PC-3 (cell line): ENCODE results near the gene MAPRE3. TPM values are rescaled to one million over a fixed set of nuclear protein-coding genes. Genes with fewer than 3 reads are reported as not detected.
A peak's percentile ranks its signal among the peaks of the same experiment; 100 is the strongest.

Experiments
- ATAC-seq: fragments of 200-7000 bp; cut with Tn5 transposase; 2 replicates; pipeline ENCODE4 v1.9.1; 2020; ENCODE audit warnings: mild to moderate bottlenecking, moderate library complexity
- BruUV-seq: library from RNA; stranded (reverse); fragments of 400-500 nt; replicated peaks from 2 replicates; lab custom pipeline; 2021; lab: Mats Ljungman, UMichigan
- CTCF ChIA-PET: fragments of 300-600 bp; sonication (Branson Sonifier 250); formaldehyde crosslinking; loops from one replicate; lab custom pipeline; 2022; ENCODE audit warnings: antibody characterized with exemption; lab: Charles Lee
- POLR2A ChIA-PET: fragments of 300-600 bp; sonication (Branson Sonifier 250); formaldehyde crosslinking; loops from one replicate; lab custom pipeline; 2022; ENCODE audit warnings: antibody characterized with exemption; ENCODE audit not compliant: unreplicated experiment; lab: Charles Lee
- DNase-seq: peaks from one replicate; pipeline ENCODE4 v3.0.0-alpha.2; 2015
- H2AFZ ChIP-seq: fragments of 300-600 bp; sonication (generic); 2 replicates; pipeline ENCODE4 v1.6.0; 2016; ENCODE audit warnings: antibody characterized with exemption, low read length
- H3F3A ChIP-seq: fragments of 300-600 bp; sonication (generic); one replicate; pipeline ENCODE4 v1.6.0; 2017; ENCODE audit warnings: antibody characterized with exemption, low read length, control low read depth, mild to moderate bottlenecking; ENCODE audit not compliant: unreplicated experiment
- H3K27ac ChIP-seq: fragments of 300-600 bp; sonication (generic); 2 replicates; pipeline ENCODE4 v1.5.1; 2016; ENCODE audit warnings: mild to moderate bottlenecking, low read length
- H3K27me3 ChIP-seq: fragments of 300-600 bp; sonication (generic); 2 replicates; pipeline ENCODE4 v1.6.1; 2016; ENCODE audit warnings: low read length, mixed read lengths
- H3K36me3 ChIP-seq: fragments of 300-600 bp; sonication (generic); 2 replicates; pipeline ENCODE4 v1.6.1; 2016; ENCODE audit warnings: low read depth, mixed run types, low read length, mixed read lengths
- H3K4me1 ChIP-seq: fragments of 300-600 bp; sonication (generic); 2 replicates; pipeline ENCODE4 v1.5.1; 2016; ENCODE audit warnings: low read length; ENCODE audit not compliant: insufficient read depth
- H3K4me2 ChIP-seq: fragments of 300-600 bp; sonication (generic); 2 replicates; pipeline ENCODE4 v1.6.0; 2016; ENCODE audit warnings: low read length
- H3K4me3 ChIP-seq: fragments of 300-600 bp; sonication (generic); 2 replicates; pipeline ENCODE4 v1.5.1; 2016; ENCODE audit warnings: mild to moderate bottlenecking, low read length, mixed read lengths
- H3K79me2 ChIP-seq: fragments of 300-600 bp; sonication (generic); 2 replicates; pipeline ENCODE4 v1.6.1; 2017; ENCODE audit warnings: low read length, mixed read lengths
- H3K9ac ChIP-seq: fragments of 300-600 bp; sonication (generic); 2 replicates; pipeline ENCODE4 v1.6.0; 2016; ENCODE audit warnings: mild to moderate bottlenecking, low read length
- H3K9me2 ChIP-seq: fragments of 300-600 bp; sonication (generic); replicated peaks from 2 replicates; pipeline ENCODE4 v1.6.1; 2016; ENCODE audit warnings: mixed run types, low read length, mixed read lengths
- H3K9me3 ChIP-seq: fragments of 300-600 bp; sonication (generic); 2 replicates; pipeline ENCODE4 v1.6.1; 2016; ENCODE audit warnings: low read length, mixed read lengths
- H4K20me1 ChIP-seq: fragments of 300-600 bp; sonication (generic); 2 replicates; pipeline ENCODE4 v1.6.1; 2016; ENCODE audit warnings: low read length, mixed read lengths
- EZH2 ChIP-seq: fragments of 300-600 bp; sonication (generic); IDR thresholded peaks from one replicate; pipeline ENCODE4 v1.6.1; 2017; ENCODE audit warnings: antibody characterized with exemption, mild to moderate bottlenecking, low read length; ENCODE audit not compliant: unreplicated experiment
- EZH2phosphoT487 ChIP-seq: fragments of 300-600 bp; sonication (generic); IDR thresholded peaks from 2 replicates; pipeline ENCODE4 v1.6.1; 2018; ENCODE audit warnings: mild to moderate bottlenecking, antibody characterized with exemption, low read length, borderline replicate concordance
- intact Hi-C: fragments of 100-400 bp; cut with micrococcal nuclease; formaldehyde crosslinking; loops from 2 replicates; pipeline ENCODE4 v1.9.0; 2023
- total RNA-seq: library from RNA; depleted of rRNA; stranded (reverse); fragments of >200 nt; gene quantifications from 2 replicates; pipeline ENCODE4 v1.2.3, GENCODE V29; 2014
- TF ChIP-seq, protein P1 (sequence below): fragments of 300-600 bp; sonication (generic); conservative IDR thresholded peaks from 2 replicates; pipeline ENCODE4 v1.5.1; 2017; ENCODE audit warnings: antibody characterized with exemption, low read depth, mild to moderate bottlenecking, low read length

The MAPRE3 gene
- total RNA-seq, 1 experiment from 2014 or later, result 11.9 TPM

DNA sequence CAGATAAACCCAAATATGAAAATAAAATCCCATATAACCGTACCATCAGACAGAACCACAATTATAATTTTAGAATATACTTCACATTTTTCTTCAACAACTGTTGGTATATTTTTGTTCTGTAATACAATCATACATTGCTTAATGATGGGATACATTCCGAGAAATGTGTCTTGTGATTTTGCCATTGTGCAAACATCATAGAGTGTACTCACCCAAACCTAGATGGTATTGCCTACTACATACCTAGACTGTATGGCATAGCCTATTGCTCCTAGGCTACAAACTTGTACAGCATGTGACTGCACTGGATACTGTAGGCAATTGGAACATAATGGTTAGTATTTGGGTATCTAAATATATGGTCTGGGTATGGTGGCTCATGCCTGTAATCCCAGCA lies 30.6 kb downstream of the MAPRE3 start:
- intact Hi-C loops, result no loop called here
- no peaks in the 10 kb centered on the region for H3K79me2 ChIP-seq
- no peak overlapping the region for H3K9ac ChIP-seq
- H3K4me2 ChIP-seq, result no peak overlapping the region
- H3K9me2 ChIP-seq, result no peaks in the 10 kb centered on the region
- peaks cover 28% of the 10 kb centered on the region for H3K4me1 ChIP-seq
- no TSS peak for BruUV-seq
- CTCF ChIA-PET, result no interaction called here
- H4K20me1 ChIP-seq, result no peaks in the 10 kb centered on the region
- H3K4me3 ChIP-seq, result no peak overlapping the region
- no peaks in the 10 kb centered on the region for H3F3A ChIP-seq
- DNase-seq (no peak), ATAC-seq (no peak)
- H3K9me3 ChIP-seq, result no peaks in the 10 kb centered on the region
- H3K27ac ChIP-seq, result no peak overlapping the region
- no peaks in the 10 kb centered on the region for H3K36me3 ChIP-seq
- no peak overlapping the region for H2AFZ ChIP-seq
- H3K27me3 ChIP-seq, result no peaks in the 10 kb centered on the region
- TF ChIP-seq, protein P1, sequence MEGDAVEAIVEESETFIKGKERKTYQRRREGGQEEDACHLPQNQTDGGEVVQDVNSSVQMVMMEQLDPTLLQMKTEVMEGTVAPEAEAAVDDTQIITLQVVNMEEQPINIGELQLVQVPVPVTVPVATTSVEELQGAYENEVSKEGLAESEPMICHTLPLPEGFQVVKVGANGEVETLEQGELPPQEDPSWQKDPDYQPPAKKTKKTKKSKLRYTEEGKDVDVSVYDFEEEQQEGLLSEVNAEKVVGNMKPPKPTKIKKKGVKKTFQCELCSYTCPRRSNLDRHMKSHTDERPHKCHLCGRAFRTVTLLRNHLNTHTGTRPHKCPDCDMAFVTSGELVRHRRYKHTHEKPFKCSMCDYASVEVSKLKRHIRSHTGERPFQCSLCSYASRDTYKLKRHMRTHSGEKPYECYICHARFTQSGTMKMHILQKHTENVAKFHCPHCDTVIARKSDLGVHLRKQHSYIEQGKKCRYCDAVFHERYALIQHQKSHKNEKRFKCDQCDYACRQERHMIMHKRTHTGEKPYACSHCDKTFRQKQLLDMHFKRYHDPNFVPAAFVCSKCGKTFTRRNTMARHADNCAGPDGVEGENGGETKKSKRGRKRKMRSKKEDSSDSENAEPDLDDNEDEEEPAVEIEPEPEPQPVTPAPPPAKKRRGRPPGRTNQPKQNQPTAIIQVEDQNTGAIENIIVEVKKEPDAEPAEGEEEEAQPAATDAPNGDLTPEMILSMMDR, result no peak
- TF ChIP-seq EZH2, result no peak
- no peak for TF ChIP-seq EZH2phosphoT487
- POLR2A ChIA-PET, result no interaction called here

DNA sequence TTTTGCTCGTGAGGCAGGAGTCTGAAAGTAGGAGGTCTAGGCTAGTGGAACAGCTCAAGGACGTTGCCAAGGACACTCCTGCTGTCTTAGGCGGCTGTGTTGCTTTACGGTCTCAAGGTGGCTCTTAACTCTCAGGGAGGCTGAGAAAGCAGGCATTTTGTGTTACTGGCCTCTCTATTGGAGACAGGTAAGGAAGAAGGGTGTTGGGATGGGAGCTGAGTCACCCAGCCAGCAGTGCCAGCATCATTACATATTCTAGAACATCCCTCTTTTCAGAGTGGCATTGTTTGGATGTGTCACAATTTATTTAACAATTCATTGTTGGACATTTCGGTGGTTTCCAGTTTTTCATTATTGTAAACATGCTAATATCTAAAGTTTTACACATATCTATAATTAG lies 31.5 kb downstream of the MAPRE3 start:
- peak; percentile 56 for DNase-seq
- Histone ChIP-seq H3K27me3 (no peaks in the 10 kb centered on the region), H3K4me1 (peaks cover 28% of the 10 kb centered on the region), H3F3A (no peaks in the 10 kb centered on the region), H4K20me1 (no peaks in the 10 kb centered on the region), H3K36me3 (no peaks in the 10 kb centered on the region), H3K4me2 (no peak overlapping the region), H3K27ac (peak overlapping the region; percentile 5; the same call in 1 of the 2 replicates), H3K9me3 (no peaks in the 10 kb centered on the region), H3K4me3 (no peak overlapping the region), H3K79me2 (no peaks in the 10 kb centered on the region), H3K9ac (no peak overlapping the region), H3K9me2 (no peaks in the 10 kb centered on the region), H2AFZ (no peak overlapping the region)
- no TSS peak for BruUV-seq
- ChIA-PET CTCF (no interaction called here), POLR2A (no interaction called here)
- ATAC-seq, result peak; percentile 68
- TF ChIP-seq, protein P1, result no peak
- TF ChIP-seq EZH2phosphoT487 (no peak), EZH2 (no peak)
- intact Hi-C loops, result no loop called here

DNA sequence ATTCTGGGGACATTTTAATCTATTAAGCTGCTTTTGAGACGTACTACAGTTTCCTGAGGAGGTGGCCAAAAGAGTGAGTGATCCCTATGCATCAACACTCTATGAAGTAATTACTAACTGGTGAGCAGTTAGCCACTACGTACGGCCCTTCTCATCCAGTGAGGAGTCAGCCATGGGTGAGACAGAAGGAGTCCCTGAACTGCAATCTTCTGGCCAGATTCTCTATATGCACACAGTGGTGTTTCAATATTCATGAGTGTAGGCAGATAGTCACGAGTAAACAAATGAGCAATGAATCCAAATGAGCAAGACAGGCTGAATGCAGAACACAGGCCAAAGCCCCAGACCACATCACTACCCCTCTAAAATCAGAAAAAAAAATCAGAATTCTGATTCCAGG lies 32.6 kb downstream of the MAPRE3 start:
- DNase-seq (no peak), ATAC-seq (peak; percentile 63)
- Histone ChIP-seq H3K9me3 (no peaks in the 10 kb centered on the region), H3F3A (no peaks in the 10 kb centered on the region), H4K20me1 (no peaks in the 10 kb centered on the region), H2AFZ (no peak overlapping the region), H3K9me2 (no peaks in the 10 kb centered on the region), H3K27ac (no peak overlapping the region), H3K36me3 (no peaks in the 10 kb centered on the region), H3K27me3 (no peaks in the 10 kb centered on the region), H3K9ac (no peak overlapping the region), H3K4me3 (no peak overlapping the region), H3K79me2 (no peaks in the 10 kb centered on the region), H3K4me1 (peaks cover 28% of the 10 kb centered on the region), H3K4me2 (no peak overlapping the region)
- BruUV-seq, result no TSS peak
- intact Hi-C loops, result no loop called here
- TF ChIP-seq EZH2 (no peak), EZH2phosphoT487 (no peak)
- TF ChIP-seq, protein P1, result no peak
- CTCF ChIA-PET, result no interaction called here
- POLR2A ChIA-PET, result no interaction called here
